Stimulated activated naive CD8-positive, alpha-beta T cell treated with anti-CD3 and anti-CD28 coated beads, Interleukin-15, Interleukin-2, amounts not matched to agents 100 U/mL and 50 U/mL, for 24 hours (primary cell): Measurements from ENCODE around the gene BSDC1.

Experiments used
- ATAC-seq: fragments of 150-1000 bp; cut with Tn5 transposase; one replicate; pipeline ENCODE4 v1.10.0; 2021
- DNase-seq: peaks from one replicate; pipeline ENCODE4 v3.0.0; 2021

The BSDC1 gene

GRCh38 chr1:32394890-32395432 lies 720 bp upstream of the BSDC1 start:
- ATAC-seq (no peak), DNase-seq (no peak)

GRCh38 chr1:32393832-32394140 lies 455 bp downstream of the BSDC1 start:
- ATAC-seq: peak; percentile 5
- peak; percentile 52 for DNase-seq

GRCh38 chr1:32393136-32393535 lies 1.1 kb downstream of the BSDC1 start:
- DNase-seq: no peak
- no peak for ATAC-seq

GRCh38 chr1:32392325-32392724 lies 1.9 kb downstream of the BSDC1 start:
- DNase-seq (no peak), ATAC-seq (no peak)

- no peak for ATAC-seq
- DNase-seq: no peak
Measured at GRCh38 chr1:32390904-32391870, 3.1 kb downstream of the BSDC1 start.

GRCh38 chr1:32388641-32389040 lies 5.6 kb downstream of the BSDC1 start:
- DNase-seq (no peak), ATAC-seq (no peak)

GRCh38 chr1:32386676-32387392 lies 7.4 kb downstream of the BSDC1 start:
- no peak for ATAC-seq
- no peak for DNase-seq

- no peak for ATAC-seq
- no peak for DNase-seq
Measured at GRCh38 chr1:32380057-32380456, 14.2 kb downstream of the BSDC1 start.

GRCh38 chr1:32377541-32378220 lies 16.6 kb downstream of the BSDC1 start:
- ATAC-seq (no peak), DNase-seq (no peak)

GRCh38 chr1:32376199-32376598 lies 18.0 kb downstream of the BSDC1 start:
- no peak for ATAC-seq

GRCh38 chr1:32373996-32374592 lies 20.1 kb downstream of the BSDC1 start:
- ATAC-seq (no peak), DNase-seq (no peak)

More at GRCh38 chr1:32376199-32376598, 18.0 kb downstream of the BSDC1 start:
- no peak for DNase-seq

- DNase-seq: peak; percentile 31
Measured at GRCh38 chr1:32372149-32372756, 22.0 kb downstream of the BSDC1 start.

GRCh38 chr1:32367912-32368635 lies 26.2 kb downstream of the BSDC1 start:
- ATAC-seq (no peak), DNase-seq (no peak)

More at GRCh38 chr1:32372149-32372756, 22.0 kb downstream of the BSDC1 start:
- peak; percentile 83 for ATAC-seq

GRCh38 chr1:32365445-32365844 lies 28.8 kb downstream of the BSDC1 start:
- ATAC-seq (no peak), DNase-seq (no peak)

GRCh38 chr1:32364836-32365235 lies 29.4 kb downstream of the BSDC1 start:
- no peak for DNase-seq
- ATAC-seq: no peak

GRCh38 chr1:32363713-32364112 lies 30.5 kb downstream of the BSDC1 start:
- DNase-seq: no peak
- ATAC-seq: no peak

GRCh38 chr1:32362474-32363313 lies 31.5 kb downstream of the BSDC1 start, which contains the start of the genes FAM229A and TSSK3:
Gene FAM229A, minus strand, starts transcription at chr1:32362485. Its CDS starts 394 bp downstream, at chr1:32362091.
Gene TSSK3, plus strand, starts transcription at chr1:32362539. Its CDS starts 163 bp downstream, at chr1:32362702.
- no peak for ATAC-seq
- no peak for DNase-seq

- ATAC-seq: peak; percentile 51
- peak; percentile 42 for DNase-seq
Measured at GRCh38 chr1:32361674-32362473, 32.4 kb downstream of the BSDC1 start.

GRCh38 chr1:32361308-32361673 lies 33.0 kb downstream of the BSDC1 start:
- DNase-seq (no peak), ATAC-seq (no peak)
